Mucosa of descending colon (tissue), 3 donors: ENCODE measurements around the gene ARHGDIB. TPM values are rescaled to one million over a fixed set of nuclear protein-coding genes. Genes with fewer than 3 reads are reported as not detected.
A peak's percentile ranks its signal among the peaks of the same experiment; 100 is the strongest.

ENCODE experiments used
- ATAC-seq: fragments of 200-7000 bp; cut with Tn5 transposase; one replicate; pipeline ENCODE4 v1.9.1; 2020; ENCODE audit warnings: mild to moderate bottlenecking, moderate library complexity
- DNase-seq, 3 donors: peaks; one replicate each; pipeline ENCODE4 v3.0.0-alpha.2; 2020
- H3K36me3 ChIP-seq: fragments of 200-600 bp; one replicate; pipeline ENCODE4 v1.8.0; 2021; ENCODE audit warnings: low read depth, mild to moderate bottlenecking
- H3K4me1 ChIP-seq: fragments of 200-600 bp; one replicate; pipeline ENCODE4 v1.8.0; 2021; ENCODE audit warnings: low read depth, mild to moderate bottlenecking
- H3K4me3 ChIP-seq: fragments of 200-600 bp; one replicate; pipeline ENCODE4 v1.8.0; 2021; ENCODE audit warnings: mild to moderate bottlenecking
- H3K9me3 ChIP-seq: fragments of 200-600 bp; one replicate; pipeline ENCODE4 v1.8.0; 2021; ENCODE audit warnings: mild to moderate bottlenecking
- CTCF ChIP-seq: fragments of 200-600 bp; IDR thresholded peaks from one replicate; pipeline ENCODE4 v1.8.0; 2022; ENCODE audit warnings: antibody characterized with exemption, mild to moderate bottlenecking
- intact Hi-C, 2 donors: fragments of 100-400 bp; cut with DNase I in 1 of 2; cut with micrococcal nuclease in 1 of 2; formaldehyde crosslinking; loops; one replicate each; pipeline versions ENCODE4 v1.11.0 to v1.11.1; 2022; cut with DNase I, micrococcal nuclease
- total RNA-seq, 3 donors: library from RNA; stranded (reverse); fragmentation: NEBNext Ultra II Directional in 2 of 3; extraction: Animal tissue kit (Norgen Biotek cat#: 25700) in 2 of 3; gene quantifications; one replicate each; pipeline versions ENCODE4 v1.2.1 to v1.2.4, GENCODE V29; 2021 to 2023
- donor health status: DM: no; HTN: no; CAD: no; lungs with moderate emphysema.
- donor health status: DM: no; HTN: no; CAD: no.
- donor health status: DM: no; HTN: yes; CAD: no.

The ARHGDIB gene
- total RNA-seq, 3 donors from 2014 or later = 26.2 to 78.2 (median 37.8) TPM

GRCh38 chr12:14946162-14946561, 15.2 kb downstream of the ARHGDIB start:
- peaks cover 11% of the 10 kb centered on the region for H3K4me1 ChIP-seq
- H3K9me3 ChIP-seq = no peaks in the 10 kb centered on the region

GRCh38 chr12:14942196-14942931, 19.0 kb downstream of the ARHGDIB start:
- H3K4me3 ChIP-seq = no peak overlapping the region
- no peaks in the 10 kb centered on the region for H3K9me3 ChIP-seq
- ATAC-seq = no peak
- TF ChIP-seq CTCF = no peak
- H3K36me3 ChIP-seq = no peaks in the 10 kb centered on the region
- intact Hi-C loops = no loop called here
- no peaks in the 10 kb centered on the region for H3K4me1 ChIP-seq
- DNase-seq = no peak

More at GRCh38 chr12:14946162-14946561, 15.2 kb downstream of the ARHGDIB start:
- TF ChIP-seq CTCF = no peak
- intact Hi-C loops = no loop called here
- no peak for ATAC-seq
- DNase-seq = no peak
- no peaks in the 10 kb centered on the region for H3K36me3 ChIP-seq
- no peak overlapping the region for H3K4me3 ChIP-seq

- Histone ChIP-seq H3K4me3 (no peak overlapping the region), H3K4me1 (no peaks in the 10 kb centered on the region), H3K9me3 (no peaks in the 10 kb centered on the region), H3K36me3 (no peaks in the 10 kb centered on the region)
- DNase-seq = no peak
- intact Hi-C loops = no loop called here
- no peak for TF ChIP-seq CTCF
- no peak for ATAC-seq
Observed at GRCh38 chr12:14941369-14941768, 20.0 kb downstream of the ARHGDIB start.

- Histone ChIP-seq H3K4me3 (no peak within 1 kb of the TSS), H3K36me3 (no peaks in the 10 kb centered on the region), H3K4me1 (peaks cover 10% of the 10 kb centered on the region), H3K9me3 (no peaks in the 10 kb centered on the region)
- ATAC-seq (peak; percentile 24), DNase-seq (no peak)
- intact Hi-C loops = no loop called here
- TF ChIP-seq CTCF = no peak
Observed at GRCh38 chr12:14938301-14938700, 23.1 kb downstream of the ARHGDIB start, which contains the start of gene ERP27. Gene ERP27, minus strand, starts transcription at chr12:14938537. Its CDS starts 29 bp downstream, at chr12:14938508.

- Histone ChIP-seq H3K4me1 (peaks cover 10% of the 10 kb centered on the region), H3K4me3 (no peak overlapping the region), H3K36me3 (no peaks in the 10 kb centered on the region), H3K9me3 (no peaks in the 10 kb centered on the region)
- DNase-seq = no peak
- intact Hi-C loops = no loop called here
- no peak for TF ChIP-seq CTCF
- ATAC-seq = no peak
Observed at GRCh38 chr12:14937689-14938088, 23.7 kb downstream of the ARHGDIB start.
